Fibroblast of mammary gland (primary cell): ENCODE data around the gene EIF3A.
"Not testable (repeated sequence)": the region's sequence is repeated elsewhere in the genome, so short reads cannot be mapped to it uniquely, and the experiment has no call there.

ENCODE experiments used
- DNase-seq: peaks from one replicate; pipeline ENCODE4 v3.0.0-alpha.2; 2010; ENCODE audit warnings: low read depth
- H3K4me3 ChIP-seq: 2 replicates; pipeline ENCODE4 v1.5.1; 2011; ENCODE audit warnings: low read depth, mild to moderate bottlenecking, low read length, moderate library complexity; ENCODE audit not compliant: control insufficient read depth
- CTCF ChIP-seq: conservative IDR thresholded peaks from 2 replicates; pipeline ENCODE4 v1.5.1; 2011; ENCODE audit warnings: low read depth, low read length, inconsistent platforms; ENCODE audit not compliant: control insufficient read depth, insufficient read depth

EIF3A gene

DNA sequence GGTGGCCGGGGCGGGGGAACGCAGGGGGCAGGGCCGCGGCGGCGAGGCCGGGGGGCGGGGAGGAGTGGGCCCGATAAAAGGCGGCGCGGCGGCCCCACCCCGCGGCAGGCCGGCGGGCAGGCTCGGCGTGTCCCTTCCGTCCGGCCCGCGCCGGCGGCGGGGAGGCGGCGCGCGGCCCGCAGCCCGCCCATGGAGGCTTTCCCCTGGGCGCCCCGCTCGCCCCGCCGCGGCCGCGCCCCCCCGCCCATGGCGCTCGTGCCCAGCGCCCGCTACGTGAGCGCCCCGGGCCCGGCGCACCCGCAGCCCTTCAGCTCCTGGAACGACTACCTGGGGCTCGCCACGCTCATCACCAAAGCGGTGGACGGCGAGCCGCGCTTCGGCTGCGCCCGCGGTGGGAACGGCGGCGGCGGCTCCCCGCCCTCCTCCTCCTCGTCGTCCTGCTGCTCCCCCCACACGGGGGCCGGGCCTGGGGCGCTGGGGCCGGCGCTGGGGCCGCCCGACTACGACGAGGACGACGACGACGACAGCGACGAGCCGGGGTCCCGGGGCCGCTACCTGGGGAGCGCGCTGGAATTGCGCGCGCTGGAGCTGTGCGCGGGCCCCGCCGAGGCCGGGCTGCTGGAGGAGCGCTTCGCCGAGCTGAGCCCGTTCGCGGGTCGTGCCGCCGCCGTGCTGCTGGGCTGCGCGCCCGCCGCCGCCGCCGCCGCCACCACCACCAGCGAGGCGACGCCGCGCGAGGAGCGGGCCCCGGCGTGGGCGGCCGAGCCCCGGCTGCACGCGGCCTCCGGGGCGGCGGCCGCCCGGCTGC is 50.8 kb downstream of the EIF3A start, which contains the start of gene NANOS1:
TSS of gene NANOS1 (plus strand) at position 102 of the 808 bp plus-strand sequence. CDS start at position 190, 88 bp downstream.
- DNase-seq, result no peak
- TF ChIP-seq CTCF, result no peak

DNA sequence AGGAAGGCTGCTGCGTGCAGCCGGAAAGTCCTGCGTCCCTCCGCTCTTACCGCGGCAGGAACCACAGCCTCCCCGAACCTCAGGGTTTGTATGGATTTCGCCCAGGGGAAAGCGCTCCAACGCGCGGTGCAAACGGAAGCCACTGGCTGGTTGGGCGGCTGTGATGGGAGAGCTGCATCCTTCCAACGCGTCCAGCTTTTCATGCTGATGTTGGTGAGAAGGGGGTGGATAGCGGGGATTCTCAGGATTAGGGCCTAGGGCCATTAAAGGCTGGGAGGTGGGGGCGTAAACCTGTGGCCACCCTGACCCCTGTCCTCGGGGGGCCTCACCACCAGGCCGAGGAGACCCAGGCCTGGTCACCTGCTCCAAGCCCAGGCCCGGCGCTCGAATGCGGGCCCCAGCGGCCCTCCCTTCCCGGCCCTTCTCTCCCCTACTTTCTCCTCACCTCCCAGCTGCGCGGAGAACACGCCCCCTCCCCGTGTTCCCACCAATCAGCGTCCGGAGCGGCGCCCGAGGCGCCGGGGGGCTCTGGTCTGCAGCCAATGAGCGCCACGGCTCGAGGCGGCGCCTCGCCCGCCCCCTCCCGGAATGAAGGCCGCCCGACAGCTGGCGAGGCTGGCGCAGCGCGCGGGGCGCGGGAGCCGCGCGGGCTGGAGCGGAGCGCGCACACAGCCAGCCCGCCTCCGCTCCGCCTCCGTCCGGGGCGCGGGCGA is 51.6 kb downstream of the EIF3A start:
- peak; percentile 76 for DNase-seq
- TF ChIP-seq CTCF, result no peak

More for the DNA sequence above, 50.8 kb downstream of the EIF3A start, which contains the start of gene NANOS1:
- peak within 1 kb of the TSS; percentile 31 for H3K4me3 ChIP-seq

GRCh38 chr10:119028445-119028899 is 52.1 kb downstream of the EIF3A start:
- not testable (repeated sequence) for H3K4me3 ChIP-seq, DNase-seq

More for the DNA sequence above, 51.6 kb downstream of the EIF3A start:
- H3K4me3 ChIP-seq, result peak overlapping the region; percentile 31

DNA sequence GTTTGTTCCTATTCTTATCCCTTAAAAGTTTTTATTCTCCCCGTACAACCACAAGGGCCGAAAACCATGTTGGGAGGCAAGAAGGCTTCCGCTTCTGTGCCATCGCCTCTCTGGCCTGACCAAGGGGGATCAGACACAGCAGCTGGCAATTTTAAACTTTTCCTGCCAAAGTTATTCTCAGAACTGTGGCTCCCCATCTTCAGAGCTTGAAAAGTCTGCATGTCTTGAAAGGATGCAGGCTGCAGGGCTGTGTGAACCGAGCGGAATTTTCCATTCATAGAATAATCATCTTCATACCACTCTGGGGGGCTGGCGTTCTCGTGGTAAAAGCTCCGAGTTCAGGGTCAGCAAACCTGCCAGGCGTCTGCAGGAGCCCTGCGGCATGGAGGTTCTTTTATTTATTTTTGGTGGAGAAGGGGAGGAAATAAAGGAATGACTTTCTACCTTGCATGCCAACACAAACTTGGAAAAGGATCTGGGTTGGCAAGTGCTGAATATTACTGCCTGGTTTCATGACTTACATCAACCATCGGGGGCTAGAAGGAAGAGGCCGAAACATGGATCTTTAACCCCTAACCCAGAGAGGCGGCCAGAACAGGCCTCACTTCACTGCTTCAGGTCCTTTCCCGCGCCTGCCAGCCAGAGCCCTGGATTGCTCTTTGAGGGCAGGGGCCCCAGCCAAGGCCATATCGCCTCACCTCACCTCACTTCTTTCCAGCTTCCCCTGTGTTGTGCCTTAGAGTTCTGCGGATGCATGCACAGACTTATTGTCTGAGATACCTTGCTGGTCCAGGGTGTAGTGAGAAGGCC is 54.1 kb downstream of the EIF3A start:
- no peak for TF ChIP-seq CTCF
- H3K4me3 ChIP-seq, result no peak overlapping the region
- no peak for DNase-seq

- H3K4me3 ChIP-seq, result no peak overlapping the region
- DNase-seq, result no peak
- TF ChIP-seq CTCF, result no peak
These were observed 54.8 kb downstream of the EIF3A start for GRCh38 chr10:119025776-119026175.

DNA sequence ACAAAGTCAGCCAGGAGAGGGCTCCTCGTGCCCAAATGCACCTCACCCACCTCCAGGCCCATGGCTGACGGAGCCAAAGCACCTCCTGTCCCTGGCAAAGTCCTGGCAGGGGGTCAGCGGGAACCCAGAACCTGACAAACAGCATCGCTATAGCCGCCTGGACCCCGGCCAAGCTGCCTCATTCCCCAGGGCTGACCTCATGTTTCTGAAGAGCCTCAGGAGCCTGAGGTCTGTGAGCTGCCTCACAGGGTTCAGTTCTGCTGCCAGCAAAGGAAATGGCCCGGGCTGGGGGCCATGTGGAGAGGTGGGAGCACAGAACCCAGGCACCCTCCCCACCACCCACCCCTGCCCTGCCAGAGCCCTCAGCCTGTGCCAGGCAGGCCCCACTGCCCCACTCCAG is 55.3 kb downstream of the EIF3A start:
- H3K4me3 ChIP-seq, result no peak overlapping the region
- no peak for TF ChIP-seq CTCF
- peak; percentile 78 for DNase-seq

DNA sequence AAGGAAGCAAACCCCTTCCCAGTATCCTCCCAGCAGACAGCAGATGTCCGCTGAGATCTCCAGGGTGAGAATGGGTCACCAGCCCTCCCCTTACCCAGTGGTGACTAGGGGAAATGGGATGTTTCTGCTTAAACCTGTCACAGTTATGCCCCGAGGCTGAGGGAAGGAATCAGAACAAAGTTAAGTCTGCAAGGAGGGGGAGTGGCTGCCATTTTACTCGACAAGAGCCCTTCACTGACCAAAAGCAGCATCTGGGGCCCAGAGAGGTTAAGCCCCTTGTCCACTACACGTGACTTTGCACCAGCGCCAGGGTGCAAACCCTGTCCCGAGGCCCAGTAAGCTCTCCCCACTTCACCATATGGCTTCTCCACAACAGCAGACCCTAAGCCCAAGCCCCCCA is 55.7 kb downstream of the EIF3A start:
- no peak for DNase-seq
- H3K4me3 ChIP-seq, result no peak overlapping the region
- TF ChIP-seq CTCF, result no peak
